LoVo (cell line): ENCODE data around the gene MTG1.

ENCODE experiments used
- DNase-seq: peaks from one replicate; pipeline ENCODE4 v3.0.0-alpha.2; 2016; ENCODE audit warnings: low spot score

MTG1 gene

GRCh38 chr10:133452453-133452852, 58.5 kb downstream of the MTG1 start:
- no peak for DNase-seq

GRCh38 chr10:133453516-133454203, 59.7 kb downstream of the MTG1 start, which contains the start of gene SCART1:
Gene SCART1 (plus strand): TSS chr10:133453945. CDS start chr10:133453998, 53 bp downstream.
- DNase-seq, result no peak

GRCh38 chr10:133454204-133454893, 60.4 kb downstream of the MTG1 start:
- no peak for DNase-seq

GRCh38 chr10:133455196-133455595, 61.2 kb downstream of the MTG1 start:
- DNase-seq, result no peak

- DNase-seq, result no peak
Observed at GRCh38 chr10:133455611-133456031, 61.7 kb downstream of the MTG1 start.

- DNase-seq, result no peak
Observed at GRCh38 chr10:133456041-133456951, 62.3 kb downstream of the MTG1 start.

GRCh38 chr10:133457100-133457841, 63.3 kb downstream of the MTG1 start:
- no peak for DNase-seq

GRCh38 chr10:133458021-133458709, 64.2 kb downstream of the MTG1 start:
- DNase-seq, result no peak

- no peak for DNase-seq
Observed at GRCh38 chr10:133458710-133459453, 64.9 kb downstream of the MTG1 start.

GRCh38 chr10:133459454-133460207, 65.7 kb downstream of the MTG1 start:
- DNase-seq, result no peak

- DNase-seq, result no peak
Observed at GRCh38 chr10:133460208-133460769, 66.3 kb downstream of the MTG1 start.

GRCh38 chr10:133461027-133461426, 67.1 kb downstream of the MTG1 start:
- no peak for DNase-seq

- no peak for DNase-seq
Observed at GRCh38 chr10:133461841-133462240, 67.9 kb downstream of the MTG1 start.

GRCh38 chr10:133462512-133463305, 68.8 kb downstream of the MTG1 start:
- no peak for DNase-seq

GRCh38 chr10:133464582-133465031, 70.7 kb downstream of the MTG1 start:
- DNase-seq, result no peak

- DNase-seq, result no peak
Observed at GRCh38 chr10:133465191-133465949, 71.4 kb downstream of the MTG1 start.

- DNase-seq, result no peak
Observed at GRCh38 chr10:133465950-133466474, 72.1 kb downstream of the MTG1 start.
